CD4-positive, alpha-beta T cell treated with Interferon alpha-2 for 1 hour (primary cell): ENCODE results near the gene RARA.

Experiments
- DNase-seq, 2 donors: peaks; one replicate each; pipeline ENCODE4 v3.0.0-alpha.2; 2020 to 2022

RARA gene

GRCh38 chr17:40316571-40317344 lies 7.8 kb downstream of the RARA start:
- DNase-seq = no peak

GRCh38 chr17:40317345-40317873 lies 8.4 kb downstream of the RARA start:
- DNase-seq = peak in 1 of 2 donors; percentile 67

DNA sequence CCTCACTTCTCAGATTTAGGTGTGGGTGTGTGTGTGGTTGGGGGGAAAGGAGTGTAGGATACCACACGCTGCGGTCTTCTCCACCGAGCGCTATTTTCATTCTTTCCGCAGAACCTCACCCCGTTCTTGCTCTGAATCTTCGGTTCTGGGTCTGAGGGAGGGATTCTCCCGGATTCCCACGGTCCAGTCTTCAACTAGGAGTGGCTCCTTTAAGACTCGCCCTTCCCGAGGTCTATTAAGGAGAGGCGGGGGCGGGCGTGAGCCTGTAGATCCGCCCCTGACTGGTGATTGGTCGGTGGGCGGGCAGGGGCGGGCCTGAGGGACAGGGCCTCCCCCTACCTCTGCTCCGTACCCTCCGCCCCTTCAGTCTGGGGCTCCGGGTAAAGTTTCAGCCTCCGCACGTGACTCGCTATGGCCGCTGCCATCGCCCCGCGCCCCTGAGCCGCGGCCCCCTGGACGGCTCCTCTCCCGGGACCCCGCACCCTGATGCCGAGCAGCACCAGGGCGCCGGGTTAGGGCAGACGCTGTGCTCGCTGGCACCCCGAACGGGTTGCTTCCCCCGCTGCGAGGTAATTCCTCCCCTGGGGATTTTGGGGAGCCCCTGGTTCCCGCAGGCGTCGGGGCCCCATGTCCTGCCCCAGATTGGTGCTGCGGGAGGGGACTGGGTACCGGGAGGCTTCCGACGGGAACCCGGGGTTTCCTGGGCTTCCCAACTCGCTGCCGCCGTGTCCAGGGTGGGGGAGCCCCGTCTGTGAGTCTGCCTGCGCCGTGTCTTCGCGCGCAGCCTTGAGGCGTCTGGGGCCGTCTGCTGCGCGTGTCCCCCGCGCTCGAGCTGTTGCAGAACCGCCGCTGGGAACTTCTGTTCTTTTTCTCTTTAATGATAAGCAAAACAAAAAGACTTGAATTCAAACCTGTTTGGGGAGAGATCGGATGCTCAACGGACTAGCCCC lies 9.2 kb downstream of the RARA start:
- DNase-seq = peak; percentile 93 to 94

GRCh38 chr17:40318830-40319391 lies 9.9 kb downstream of the RARA start:
- DNase-seq = peak in 1 of 2 donors; percentile 43

DNA sequence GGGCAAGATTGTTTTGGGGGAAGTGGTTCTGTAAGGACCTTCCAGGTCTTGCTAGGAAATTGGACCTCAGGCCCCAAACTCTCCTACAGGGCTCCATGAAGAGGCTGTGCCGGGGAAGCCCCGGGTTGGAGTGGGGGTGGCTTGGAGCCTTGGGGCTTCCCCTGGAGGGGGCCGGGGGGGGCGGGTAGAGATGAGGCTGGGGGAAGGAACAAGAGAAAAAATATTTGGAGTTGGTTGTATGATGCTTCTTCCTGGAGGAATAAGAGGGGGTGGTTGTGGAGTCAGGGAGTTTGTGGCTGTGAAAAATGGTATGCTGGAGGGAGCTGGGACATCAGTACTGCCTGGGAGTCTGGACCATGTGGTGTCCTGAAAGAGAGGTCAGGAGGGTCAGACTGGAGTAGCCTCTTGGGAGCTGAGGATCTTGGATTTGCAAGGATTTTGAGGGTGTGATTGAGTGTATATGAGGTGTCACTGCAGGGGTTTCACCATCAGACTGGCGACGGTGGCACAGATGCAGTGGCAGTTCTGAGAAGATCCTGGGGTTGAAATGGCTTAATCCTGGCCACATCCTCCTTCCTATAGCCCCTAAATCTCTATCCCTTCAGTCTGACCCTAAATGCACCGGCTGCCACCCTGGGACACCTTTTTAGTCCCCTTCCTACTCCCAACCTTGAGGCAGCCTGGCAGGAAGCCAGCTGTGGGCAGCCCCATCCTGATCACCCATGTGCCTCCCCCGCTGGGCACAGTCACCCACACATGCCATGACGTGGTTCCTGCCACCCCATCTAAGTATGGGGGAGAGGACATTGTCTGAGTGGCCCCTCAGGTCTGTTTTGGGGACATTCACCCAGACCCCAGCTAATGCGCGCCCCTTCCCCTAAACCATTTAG lies 10.9 kb downstream of the RARA start:
- peak; percentile 83 to 88 for DNase-seq

GRCh38 chr17:40320756-40321523 lies 12.0 kb downstream of the RARA start:
- peak; percentile 63 to 76 for DNase-seq

DNA sequence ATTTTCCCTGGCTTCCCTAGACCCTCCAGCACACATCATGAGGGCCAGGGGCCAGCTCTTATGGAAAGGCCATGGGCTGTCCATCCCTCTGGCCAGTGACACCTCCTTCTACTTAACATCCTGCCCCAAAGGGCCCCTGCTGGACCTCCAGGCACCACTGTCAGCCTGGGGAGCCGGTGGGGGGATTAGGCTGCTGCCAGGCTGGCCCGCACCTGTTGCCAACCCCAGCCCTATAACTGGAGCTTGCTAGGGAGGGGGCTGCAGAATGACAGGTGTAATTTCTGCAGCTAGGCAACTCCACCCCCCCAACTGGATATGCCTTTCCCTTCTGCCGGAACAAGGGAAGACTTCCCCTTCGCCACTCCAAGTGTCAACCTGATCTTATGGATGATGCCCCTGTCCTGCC lies 12.5 kb downstream of the RARA start:
- peak in 1 of 2 donors; percentile 41 for DNase-seq

- DNase-seq = peak in 1 of 2 donors; percentile 24
These were observed 13.0 kb downstream of the RARA start for GRCh38 chr17:40321961-40322357.

- DNase-seq = peak; percentile 96
These were observed 13.7 kb downstream of the RARA start for GRCh38 chr17:40322358-40323315.

DNA sequence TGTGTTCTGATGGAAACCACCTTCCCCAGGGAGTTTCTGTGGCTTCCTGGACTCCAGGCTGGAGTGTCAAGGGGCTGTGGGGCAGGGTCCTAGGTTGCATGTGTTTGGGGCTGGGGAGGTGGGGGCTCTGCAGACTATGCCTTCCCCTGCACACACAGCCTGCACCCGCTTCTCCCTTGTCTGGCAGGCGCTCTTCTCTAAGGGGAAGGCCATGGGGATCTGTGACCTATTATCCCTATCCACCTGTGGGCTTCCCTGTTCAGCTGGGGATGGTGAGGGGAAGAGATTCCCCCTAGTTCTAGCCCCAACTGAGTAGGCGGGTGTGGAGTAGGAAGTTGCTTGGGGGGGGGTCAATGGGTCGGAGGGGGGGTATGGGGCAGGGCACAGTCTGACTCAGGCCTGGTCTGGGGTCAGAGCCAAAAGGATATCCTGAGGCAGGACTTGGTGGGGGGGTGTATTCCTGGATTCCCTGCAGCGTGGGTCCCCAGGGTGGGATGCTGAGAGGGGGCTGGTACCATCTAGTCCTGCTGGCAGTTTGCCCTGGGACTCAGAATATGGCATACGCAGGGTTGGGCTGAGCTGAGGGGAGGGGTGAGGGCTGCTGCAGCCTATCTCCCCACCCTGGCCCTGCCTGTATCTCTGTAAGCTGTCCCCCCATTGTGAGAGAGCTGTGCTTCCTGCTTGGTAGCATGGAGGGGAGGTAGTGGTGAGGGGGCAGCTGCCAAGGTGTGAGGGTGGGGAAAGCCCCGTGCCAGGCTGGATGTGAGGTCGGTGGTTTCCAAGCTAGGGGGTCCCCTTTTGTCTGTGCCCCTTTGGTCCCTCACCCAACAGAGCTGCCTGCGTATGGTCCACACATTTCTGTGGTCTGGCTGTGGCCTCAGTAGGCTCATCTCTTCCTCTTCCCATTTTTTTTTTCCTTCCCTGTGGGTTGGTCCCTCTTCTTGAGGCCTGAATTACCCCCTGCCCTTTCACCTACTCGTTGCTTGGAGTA lies 14.7 kb downstream of the RARA start:
- peak; percentile 89 to 91 for DNase-seq

DNA sequence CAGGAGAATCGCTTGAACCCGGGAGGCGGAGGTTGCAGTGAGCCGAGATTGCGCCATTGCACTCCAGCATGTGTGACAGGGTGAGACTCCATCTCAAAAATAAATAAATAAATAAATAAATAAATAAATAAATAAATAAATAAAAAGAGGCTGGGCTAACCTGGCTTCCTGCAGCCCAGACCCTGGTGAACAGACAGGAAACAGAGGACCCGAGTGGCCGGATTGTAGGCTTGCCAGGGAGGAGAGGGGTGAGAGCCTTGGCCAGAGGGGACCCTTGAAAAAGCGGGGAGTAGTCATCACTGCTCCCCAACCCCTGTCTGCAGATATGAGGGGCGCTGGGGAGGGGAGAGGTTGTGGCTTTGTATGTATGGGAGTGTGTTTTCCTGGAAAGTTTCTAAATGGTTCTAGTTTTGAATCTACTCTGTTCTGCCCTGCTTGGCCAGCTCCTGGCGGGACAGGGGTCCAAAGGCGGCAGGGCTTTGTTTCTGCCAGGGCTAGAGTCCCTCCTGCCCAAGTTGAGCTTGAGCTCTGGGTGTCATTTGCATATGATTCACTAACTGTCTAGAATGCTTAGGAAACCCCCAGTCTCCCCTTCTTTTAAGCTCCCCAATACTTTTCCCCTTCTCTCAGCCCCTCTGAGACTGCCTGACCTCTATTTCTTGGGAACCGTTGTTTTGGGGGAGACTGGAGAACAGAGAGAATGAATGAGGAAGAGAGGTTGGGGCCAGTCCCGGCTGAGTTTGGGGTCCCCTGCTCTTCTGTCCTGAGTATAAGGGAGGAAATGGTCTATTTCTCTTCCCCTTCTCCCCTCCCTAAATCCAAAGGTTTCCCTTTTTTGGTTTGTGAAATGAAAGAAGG lies 16.4 kb downstream of the RARA start:
- DNase-seq = peak; percentile 46 to 64

DNA sequence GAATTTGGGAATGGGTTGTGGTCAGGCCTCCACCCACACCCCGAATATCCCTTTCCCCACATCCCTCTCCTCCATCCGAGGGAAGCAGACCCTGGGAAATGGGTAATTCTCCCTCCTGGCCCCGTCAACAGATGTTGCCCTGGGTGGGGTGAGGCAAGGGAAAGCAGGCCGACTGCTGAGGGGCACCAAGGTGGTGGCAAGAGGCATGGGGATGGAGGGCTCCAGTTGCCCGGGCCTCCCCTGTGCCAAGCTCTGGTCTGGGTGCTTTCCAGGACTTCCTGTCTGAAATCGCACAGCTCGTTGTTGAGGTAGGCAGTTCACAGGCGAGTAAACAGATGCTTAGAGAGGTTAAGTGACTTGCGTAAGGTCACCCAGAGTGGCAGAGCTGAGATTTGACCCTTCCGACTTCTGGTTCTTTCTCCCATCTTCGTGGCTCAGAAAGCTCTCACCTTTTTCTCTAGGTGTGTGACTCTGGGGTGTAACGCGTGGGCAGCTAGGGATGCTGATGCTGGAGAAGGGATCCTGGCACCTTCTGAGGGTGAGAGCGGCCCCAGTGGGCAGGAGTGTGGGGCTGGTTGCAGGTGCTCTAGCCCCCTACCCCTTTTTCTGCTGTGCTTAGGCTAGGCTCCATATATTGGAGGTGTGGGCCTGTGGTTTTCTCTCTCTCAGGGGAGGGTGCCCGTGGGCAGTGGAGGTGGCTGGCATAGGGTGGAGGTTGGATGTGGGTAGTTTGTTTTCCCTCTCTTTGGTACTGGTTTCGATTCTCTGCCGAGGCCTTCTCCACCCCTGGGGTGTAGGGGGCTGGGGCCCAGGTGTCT lies 17.2 kb downstream of the RARA start:
- DNase-seq = peak; percentile 81 to 88

DNA sequence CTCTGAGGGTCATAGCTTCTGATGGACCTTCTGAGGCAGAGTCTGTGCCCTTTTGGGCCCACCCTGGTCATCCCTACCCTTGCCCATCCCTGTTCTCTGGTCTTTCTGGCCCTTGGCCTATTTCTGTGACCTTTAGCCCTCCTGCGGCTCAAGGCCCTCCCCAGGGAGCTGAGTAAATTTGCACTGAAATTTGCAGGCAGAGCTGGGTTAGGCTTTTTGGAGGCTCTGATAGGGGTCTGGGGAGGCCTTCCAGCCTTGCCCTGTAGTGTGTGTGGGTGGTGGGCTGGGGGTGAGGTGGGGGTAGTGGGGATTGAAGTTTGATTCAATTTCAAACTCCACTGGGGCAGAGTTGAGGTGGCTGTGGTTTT lies 17.8 kb downstream of the RARA start:
- DNase-seq = no peak

DNA sequence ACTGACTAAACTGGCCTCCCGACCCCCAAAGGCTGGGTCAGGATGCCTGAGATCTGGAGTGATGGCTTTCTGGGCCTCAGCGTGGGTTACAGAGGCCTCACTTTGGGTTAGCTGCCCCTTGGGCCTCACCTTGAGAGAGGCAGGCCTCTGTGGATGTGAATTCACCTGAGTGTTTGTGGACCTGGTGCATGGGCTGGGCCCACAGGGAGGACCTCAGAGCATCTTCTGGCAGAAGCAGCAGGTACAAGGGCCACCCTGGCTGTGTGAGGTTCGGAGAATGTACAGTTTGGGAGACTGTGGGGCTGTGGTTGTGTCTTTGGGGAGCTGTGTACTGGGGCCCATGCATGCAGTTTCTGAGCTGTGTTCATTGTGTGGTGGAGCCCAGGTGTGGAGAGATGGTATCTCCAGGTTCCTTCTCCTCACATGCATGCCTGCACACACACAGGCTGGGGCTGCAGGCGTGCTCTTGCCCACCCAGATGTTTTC lies 18.3 kb downstream of the RARA start:
- no peak for DNase-seq

GRCh38 chr17:40327735-40328385 lies 18.9 kb downstream of the RARA start:
- DNase-seq = no peak

DNA sequence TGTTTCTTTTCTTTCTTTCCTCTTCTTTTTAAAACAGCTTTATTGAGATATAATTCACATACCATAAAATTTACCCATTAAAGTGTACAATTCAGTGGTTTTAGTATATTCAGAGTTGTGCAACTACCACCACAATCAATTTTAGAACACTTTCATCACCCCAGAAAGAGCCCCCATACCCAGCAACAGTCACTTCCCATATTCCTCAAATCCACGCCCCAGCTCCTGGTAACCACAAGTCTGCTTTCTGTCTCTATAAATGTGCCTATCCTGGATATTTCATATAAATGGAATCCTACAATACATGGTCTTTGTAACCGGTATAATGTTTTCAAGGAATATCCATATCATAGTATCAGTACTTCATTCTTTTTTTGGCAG lies 19.4 kb downstream of the RARA start:
- DNase-seq = no peak
